HepG2 (cell line): Measurements from ENCODE around the gene HRG. TPM values are rescaled to one million over a fixed set of nuclear protein-coding genes. Genes with fewer than 3 reads are reported as not detected.

Experiments used
- AKAP8 ChIP-seq: sonication (generic); formaldehyde crosslinking; IDR thresholded peaks from 2 replicates; pipeline ENCODE4 v1.5.1; 2020; ENCODE audit warnings: mild to moderate bottlenecking, missing genetic modification reagents
- BRD4 ChIP-seq: sonication (generic); formaldehyde crosslinking; IDR thresholded peaks from 2 replicates; pipeline ENCODE4 v1.4.0; 2020; ENCODE audit warnings: missing genetic modification reagents
- JUN ChIP-seq: sonication (generic); formaldehyde crosslinking; IDR thresholded peaks from 2 replicates; pipeline ENCODE4 v1.4.0; 2020; ENCODE audit warnings: mild to moderate bottlenecking, missing genetic modification reagents
- MBNL3 ChIP-seq: fragments of 250-450 bp; sonication (Bioruptor Pico); conservative IDR thresholded peaks from 2 replicates; pipeline ENCODE4 v1.8.0; 2022; ENCODE audit warnings: mild to moderate bottlenecking, inconsistent platforms
- MED1 ChIP-seq: sonication (generic); formaldehyde crosslinking; IDR thresholded peaks from 2 replicates; pipeline ENCODE4 v1.4.0; 2020; ENCODE audit warnings: missing genetic modification reagents
- SMARCE1 ChIP-seq: fragments of 450-650 bp; IDR thresholded peaks from 2 replicates; pipeline ENCODE4 v1.6.1; 2017; ENCODE audit warnings: borderline replicate concordance
- SRSF4 ChIP-seq: fragments of 200-400 bp; formaldehyde crosslinking; IDR thresholded peaks from one replicate; pipeline ENCODE4 v1.6.1; 2018; ENCODE audit warnings: mild to moderate bottlenecking, low read depth, low read length, moderate library complexity; ENCODE audit not compliant: poor library complexity, severe bottlenecking
- ZNF180 ChIP-seq: sonication (generic); formaldehyde crosslinking; IDR thresholded peaks from 2 replicates; pipeline ENCODE4 v1.4.0; 2020; ENCODE audit warnings: low read depth, missing genetic modification reagents, borderline replicate concordance
- ZNF24 ChIP-seq: fragments of 450-650 bp; IDR thresholded peaks from 2 replicates; pipeline ENCODE4 v1.6.1; 2017; ENCODE audit warnings: antibody characterized with exemption, mild to moderate bottlenecking
- ZNF468 ChIP-seq: sonication (generic); formaldehyde crosslinking; IDR thresholded peaks from 2 replicates; pipeline ENCODE4 v1.8.0; 2022; ENCODE audit warnings: mild to moderate bottlenecking, moderate library complexity, missing genetic modification reagents
- ZNF484 ChIP-seq: sonication (generic); formaldehyde crosslinking; IDR thresholded peaks from 2 replicates; pipeline ENCODE4 v1.5.1; 2020; ENCODE audit warnings: mild to moderate bottlenecking, low read depth, missing genetic modification reagents, borderline replicate concordance
- ZNF710 ChIP-seq: sonication (generic); formaldehyde crosslinking; IDR thresholded peaks from 2 replicates; pipeline ENCODE4 v1.5.0; 2020; ENCODE audit warnings: mild to moderate bottlenecking, missing genetic modification reagents, borderline replicate concordance
- polyA plus RNA-seq, 8 experiments: library from polyadenylated mRNA; depleted of rRNA in 3 of 8; stranded (reverse) in 7 of 8; unstranded in 1 of 8; fragments of >200 nt; fragmentation: Illumina TruSeq in 4 of 8; extraction: Trizol in 4 of 8; gene quantifications; 2 replicates each; pipeline versions ENCODE4 v1.2.1 to v1.2.3, GENCODE V29; 2011 to 2016; ENCODE audit warnings: low read depth in 4 of 8, missing spikeins in 1 of 8, mixed read lengths in 1 of 8; ENCODE audit not compliant: insufficient read depth in 1 of 8
- total RNA-seq, 5 experiments: library from RNA; depleted of rRNA; stranded (reverse); fragments of >200 nt; fragmentation: Illumina TruSeq; extraction: Trizol; gene quantifications; 2 replicates each; pipeline ENCODE4 v1.2.3, GENCODE V29; 2016; ENCODE audit warnings: low read depth in 1 of 5
- TF ChIP-seq, protein P1 (sequence below): sonication (generic); formaldehyde crosslinking; conservative IDR thresholded peaks from 2 replicates; pipeline ENCODE4 v1.8.0; 2022; ENCODE audit warnings: missing genetic modification reagents
- TF ChIP-seq, protein P2 (sequence below): sonication (generic); formaldehyde crosslinking; conservative IDR thresholded peaks from 2 replicates; pipeline ENCODE4 v1.4.0; 2020; ENCODE audit warnings: missing genetic modification reagents
- TF ChIP-seq, protein P3 (sequence below): sonication (generic); formaldehyde crosslinking; IDR thresholded peaks from 2 replicates; pipeline ENCODE4 v1.8.0; 2022; ENCODE audit warnings: low read depth, missing genetic modification reagents
- TF ChIP-seq, protein P4 (sequence below): sonication (generic); formaldehyde crosslinking; IDR thresholded peaks from 2 replicates; pipeline ENCODE4 v1.4.0; 2020; ENCODE audit warnings: mild to moderate bottlenecking, missing genetic modification reagents

The HRG gene
- total and polyA plus RNA-seq, 2 of the 13 experiments (the other 11 are each of a cell fraction or from before 2014, with no cell fraction given), result 0.09 to 0.11 TPM

- TF ChIP-seq SMARCE1, result no peak
- no peak for TF ChIP-seq AKAP8 (CRISPR knock-in tag)
- 0 out of 2 replicates have a peak, but pooled peaks have one; percentile 25 for TF ChIP-seq JUN (CRISPR knock-in tag)
- TF ChIP-seq, protein P1, sequence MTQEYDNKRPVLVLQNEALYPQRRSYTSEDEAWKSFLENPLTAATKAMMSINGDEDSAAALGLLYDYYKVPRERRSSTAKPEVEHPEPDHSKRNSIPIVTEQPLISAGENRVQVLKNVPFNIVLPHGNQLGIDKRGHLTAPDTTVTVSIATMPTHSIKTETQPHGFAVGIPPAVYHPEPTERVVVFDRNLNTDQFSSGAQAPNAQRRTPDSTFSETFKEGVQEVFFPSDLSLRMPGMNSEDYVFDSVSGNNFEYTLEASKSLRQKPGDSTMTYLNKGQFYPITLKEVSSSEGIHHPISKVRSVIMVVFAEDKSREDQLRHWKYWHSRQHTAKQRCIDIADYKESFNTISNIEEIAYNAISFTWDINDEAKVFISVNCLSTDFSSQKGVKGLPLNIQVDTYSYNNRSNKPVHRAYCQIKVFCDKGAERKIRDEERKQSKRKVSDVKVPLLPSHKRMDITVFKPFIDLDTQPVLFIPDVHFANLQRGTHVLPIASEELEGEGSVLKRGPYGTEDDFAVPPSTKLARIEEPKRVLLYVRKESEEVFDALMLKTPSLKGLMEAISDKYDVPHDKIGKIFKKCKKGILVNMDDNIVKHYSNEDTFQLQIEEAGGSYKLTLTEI (CRISPR knock-in tag), result no peak
- TF ChIP-seq, protein P2, sequence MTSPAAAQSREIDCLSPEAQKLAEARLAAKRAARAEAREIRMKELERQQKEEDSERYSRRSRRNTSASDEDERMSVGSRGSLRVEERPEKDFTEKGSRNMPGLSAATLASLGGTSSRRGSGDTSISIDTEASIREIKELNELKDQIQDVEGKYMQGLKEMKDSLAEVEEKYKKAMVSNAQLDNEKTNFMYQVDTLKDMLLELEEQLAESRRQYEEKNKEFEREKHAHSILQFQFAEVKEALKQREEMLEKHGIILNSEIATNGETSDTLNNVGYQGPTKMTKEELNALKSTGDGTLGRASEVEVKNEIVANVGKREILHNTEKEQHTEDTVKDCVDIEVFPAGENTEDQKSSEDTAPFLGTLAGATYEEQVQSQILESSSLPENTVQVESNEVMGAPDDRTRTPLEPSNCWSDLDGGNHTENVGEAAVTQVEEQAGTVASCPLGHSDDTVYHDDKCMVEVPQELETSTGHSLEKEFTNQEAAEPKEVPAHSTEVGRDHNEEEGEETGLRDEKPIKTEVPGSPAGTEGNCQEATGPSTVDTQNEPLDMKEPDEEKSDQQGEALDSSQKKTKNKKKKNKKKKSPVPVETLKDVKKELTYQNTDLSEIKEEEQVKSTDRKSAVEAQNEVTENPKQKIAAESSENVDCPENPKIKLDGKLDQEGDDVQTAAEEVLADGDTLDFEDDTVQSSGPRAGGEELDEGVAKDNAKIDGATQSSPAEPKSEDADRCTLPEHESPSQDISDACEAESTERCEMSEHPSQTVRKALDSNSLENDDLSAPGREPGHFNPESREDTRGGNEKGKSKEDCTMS, result no peak
- no peak for TF ChIP-seq ZNF24
- TF ChIP-seq ZNF180 (CRISPR knock-in tag), result no peak
- no peak for TF ChIP-seq SRSF4
- TF ChIP-seq ZNF710 (CRISPR knock-in tag), result peak; percentile 28; the same call in 1 of the 2 replicates
- no peak for TF ChIP-seq ZNF468 (CRISPR knock-in tag)
- TF ChIP-seq, protein P3, sequence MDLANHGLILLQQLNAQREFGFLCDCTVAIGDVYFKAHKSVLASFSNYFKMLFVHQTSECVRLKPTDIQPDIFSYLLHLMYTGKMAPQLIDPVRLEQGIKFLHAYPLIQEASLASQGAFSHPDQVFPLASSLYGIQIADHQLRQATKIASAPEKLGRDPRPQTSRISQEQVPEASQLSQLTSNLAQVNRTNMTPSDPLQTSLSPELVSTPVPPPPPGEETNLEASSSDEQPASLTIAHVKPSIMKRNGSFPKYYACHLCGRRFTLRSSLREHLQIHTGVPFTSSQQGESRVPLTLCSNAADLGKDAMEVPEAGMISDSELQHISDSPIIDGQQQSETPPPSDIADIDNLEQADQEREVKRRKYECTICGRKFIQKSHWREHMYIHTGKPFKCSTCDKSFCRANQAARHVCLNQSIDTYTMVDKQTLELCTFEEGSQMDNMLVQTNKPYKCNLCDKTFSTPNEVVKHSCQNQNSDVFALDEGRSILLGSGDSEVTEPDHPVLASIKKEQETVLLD (CRISPR knock-in tag), result no peak
- TF ChIP-seq, protein P4, sequence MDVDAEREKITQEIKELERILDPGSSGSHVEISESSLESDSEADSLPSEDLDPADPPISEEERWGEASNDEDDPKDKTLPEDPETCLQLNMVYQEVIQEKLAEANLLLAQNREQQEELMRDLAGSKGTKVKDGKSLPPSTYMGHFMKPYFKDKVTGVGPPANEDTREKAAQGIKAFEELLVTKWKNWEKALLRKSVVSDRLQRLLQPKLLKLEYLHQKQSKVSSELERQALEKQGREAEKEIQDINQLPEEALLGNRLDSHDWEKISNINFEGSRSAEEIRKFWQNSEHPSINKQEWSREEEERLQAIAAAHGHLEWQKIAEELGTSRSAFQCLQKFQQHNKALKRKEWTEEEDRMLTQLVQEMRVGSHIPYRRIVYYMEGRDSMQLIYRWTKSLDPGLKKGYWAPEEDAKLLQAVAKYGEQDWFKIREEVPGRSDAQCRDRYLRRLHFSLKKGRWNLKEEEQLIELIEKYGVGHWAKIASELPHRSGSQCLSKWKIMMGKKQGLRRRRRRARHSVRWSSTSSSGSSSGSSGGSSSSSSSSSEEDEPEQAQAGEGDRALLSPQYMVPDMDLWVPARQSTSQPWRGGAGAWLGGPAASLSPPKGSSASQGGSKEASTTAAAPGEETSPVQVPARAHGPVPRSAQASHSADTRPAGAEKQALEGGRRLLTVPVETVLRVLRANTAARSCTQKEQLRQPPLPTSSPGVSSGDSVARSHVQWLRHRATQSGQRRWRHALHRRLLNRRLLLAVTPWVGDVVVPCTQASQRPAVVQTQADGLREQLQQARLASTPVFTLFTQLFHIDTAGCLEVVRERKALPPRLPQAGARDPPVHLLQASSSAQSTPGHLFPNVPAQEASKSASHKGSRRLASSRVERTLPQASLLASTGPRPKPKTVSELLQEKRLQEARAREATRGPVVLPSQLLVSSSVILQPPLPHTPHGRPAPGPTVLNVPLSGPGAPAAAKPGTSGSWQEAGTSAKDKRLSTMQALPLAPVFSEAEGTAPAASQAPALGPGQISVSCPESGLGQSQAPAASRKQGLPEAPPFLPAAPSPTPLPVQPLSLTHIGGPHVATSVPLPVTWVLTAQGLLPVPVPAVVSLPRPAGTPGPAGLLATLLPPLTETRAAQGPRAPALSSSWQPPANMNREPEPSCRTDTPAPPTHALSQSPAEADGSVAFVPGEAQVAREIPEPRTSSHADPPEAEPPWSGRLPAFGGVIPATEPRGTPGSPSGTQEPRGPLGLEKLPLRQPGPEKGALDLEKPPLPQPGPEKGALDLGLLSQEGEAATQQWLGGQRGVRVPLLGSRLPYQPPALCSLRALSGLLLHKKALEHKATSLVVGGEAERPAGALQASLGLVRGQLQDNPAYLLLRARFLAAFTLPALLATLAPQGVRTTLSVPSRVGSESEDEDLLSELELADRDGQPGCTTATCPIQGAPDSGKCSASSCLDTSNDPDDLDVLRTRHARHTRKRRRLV (CRISPR knock-in tag), result no peak
- TF ChIP-seq MBNL3 (CRISPR knock-in tag), result no peak
- TF ChIP-seq ZNF484 (CRISPR knock-in tag), result no peak
- peak; percentile 87 for TF ChIP-seq MED1 (CRISPR knock-in tag)
- TF ChIP-seq BRD4 (CRISPR knock-in tag), result no peak
Observed at GRCh38 chr3:186630950-186631641, 34.7 kb upstream of the HRG start (continued).
